ENCODE data around the gene SLC30A3. TPM values are rescaled to one million over a fixed set of nuclear protein-coding genes. Genes with fewer than 3 reads are reported as not detected.

SLC30A3 gene
- total RNA-seq, 4 donors from 2014 or later, result 0.35 TPM; not detected in 3

DNA sequence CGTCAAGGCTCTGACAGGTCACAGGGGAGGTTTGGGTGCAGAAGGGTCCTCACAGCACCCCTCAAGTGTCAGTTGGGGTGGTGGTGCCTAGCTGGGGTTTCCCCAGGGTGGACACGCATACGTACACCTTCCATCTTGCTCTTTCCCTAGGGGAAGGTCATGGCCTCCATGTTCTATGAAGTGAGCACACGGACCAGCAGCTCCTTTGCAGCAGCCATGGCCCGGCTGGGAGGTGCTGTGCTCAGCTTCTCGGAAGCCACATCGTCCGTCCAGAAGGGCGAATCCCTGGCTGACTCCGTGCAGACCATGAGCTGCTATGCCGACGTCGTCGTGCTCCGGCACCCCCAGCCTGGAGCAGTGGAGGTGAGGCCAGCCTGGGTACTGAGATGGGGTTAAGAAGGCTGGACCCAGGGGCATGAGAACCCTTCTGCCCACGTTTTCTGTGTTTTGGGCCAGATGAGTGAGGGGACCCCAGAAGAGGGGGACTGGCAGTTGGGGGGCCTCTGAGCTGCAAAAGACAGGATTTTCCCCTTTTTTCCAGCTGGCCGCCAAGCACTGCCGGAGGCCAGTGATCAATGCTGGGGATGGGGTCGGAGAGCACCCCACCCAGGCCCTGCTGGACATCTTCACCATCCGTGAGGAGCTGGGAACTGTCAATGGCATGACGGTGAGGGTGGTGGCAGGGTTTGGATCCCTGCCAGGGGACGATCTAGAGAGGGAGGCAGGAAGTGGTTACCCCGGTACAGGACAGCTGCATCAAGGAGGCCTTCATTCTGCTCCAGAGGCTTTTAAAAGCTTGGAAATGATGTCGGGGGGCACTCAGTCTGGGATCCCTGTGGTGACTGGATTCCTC is 20.9 kb downstream of the SLC30A3 start:
- no peak for TF ChIP-seq CTCF (IDR thresholded peaks at IDR 0.05)
- no peak for TF ChIP-seq POLR2A (IDR thresholded peaks at IDR 0.05)
- H3K4me1 ChIP-seq, result no peaks in the 10 kb centered on the region
- no peaks in the 10 kb centered on the region for H3K27me3 ChIP-seq
- H3K36me3 ChIP-seq, result peaks cover 0 to 73% (median 0%) of the 10 kb centered on the region in 3 donors
- H3K4me3 ChIP-seq, result no peak overlapping the region
- H3K9me3 ChIP-seq, result no peaks in the 10 kb centered on the region
- H3K27ac ChIP-seq, result no peak overlapping the region
- DNase-seq, result no peak

GRCh38 chr2:27240406-27240805 is 22.4 kb downstream of the SLC30A3 start:
- Histone ChIP-seq H3K36me3 (peaks cover 0 to 88% (median 0%) of the 10 kb centered on the region in 3 donors), H3K4me3 (no peak overlapping the region), H3K27ac (no peak overlapping the region), H3K4me1 (no peaks in the 10 kb centered on the region), H3K9me3 (no peaks in the 10 kb centered on the region), H3K27me3 (no peaks in the 10 kb centered on the region)
- DNase-seq, result no peak
- no peak for TF ChIP-seq POLR2A (IDR thresholded peaks at IDR 0.05)
- no peak for TF ChIP-seq CTCF (IDR thresholded peaks at IDR 0.05)

GRCh38 chr2:27238976-27239375 is 23.9 kb downstream of the SLC30A3 start:
- Histone ChIP-seq H3K36me3 (peaks cover 0 to 98% (median 0%) of the 10 kb centered on the region in 3 donors), H3K27ac (no peak overlapping the region), H3K27me3 (no peaks in the 10 kb centered on the region), H3K9me3 (no peaks in the 10 kb centered on the region), H3K4me1 (no peaks in the 10 kb centered on the region), H3K4me3 (no peak overlapping the region)
- no peak for DNase-seq
- TF ChIP-seq CTCF (IDR thresholded peaks at IDR 0.05) (no peak), POLR2A (IDR thresholded peaks at IDR 0.05) (no peak)

DNA sequence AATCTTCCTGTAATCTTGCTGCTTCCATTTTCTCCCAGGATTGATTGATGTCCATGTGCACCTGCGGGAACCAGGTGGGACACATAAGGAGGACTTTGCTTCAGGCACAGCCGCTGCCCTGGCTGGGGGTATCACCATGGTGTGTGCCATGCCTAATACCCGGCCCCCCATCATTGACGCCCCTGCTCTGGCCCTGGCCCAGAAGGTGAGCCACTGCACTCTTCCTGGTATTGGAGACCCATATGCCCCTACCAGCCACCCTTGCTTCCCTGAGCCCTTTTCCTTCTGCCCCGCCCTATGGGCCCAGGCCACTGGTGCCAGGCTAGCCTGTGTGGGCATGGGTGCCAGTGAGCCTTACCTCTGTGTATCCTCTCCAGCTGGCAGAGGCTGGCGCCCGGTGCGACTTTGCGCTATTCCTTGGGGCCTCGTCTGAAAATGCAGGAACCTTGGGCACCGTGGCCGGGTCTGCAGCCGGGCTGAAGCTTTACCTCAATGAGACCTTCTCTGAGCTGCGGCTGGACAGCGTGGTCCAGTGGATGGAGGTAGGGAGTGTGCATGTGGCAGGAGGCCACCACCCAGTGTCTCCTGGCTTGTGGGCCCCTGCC is 25.4 kb downstream of the SLC30A3 start:
- Histone ChIP-seq H3K27me3 (no peaks in the 10 kb centered on the region), H3K36me3 (peaks cover 0 to 100% (median 0%) of the 10 kb centered on the region in 3 donors), H3K27ac (no peak overlapping the region), H3K4me1 (no peaks in the 10 kb centered on the region), H3K9me3 (no peaks in the 10 kb centered on the region), H3K4me3 (no peak overlapping the region)
- no peak for DNase-seq
- TF ChIP-seq POLR2A (IDR thresholded peaks at IDR 0.05), result no peak
- no peak for TF ChIP-seq CTCF (IDR thresholded peaks at IDR 0.05)

- H3K27ac ChIP-seq, result no peak overlapping the region
- H3K4me3 ChIP-seq, result no peak overlapping the region
- no peak for TF ChIP-seq POLR2A (IDR thresholded peaks at IDR 0.05)
- no peak for TF ChIP-seq CTCF (IDR thresholded peaks at IDR 0.05)
- H3K4me1 ChIP-seq, result no peaks in the 10 kb centered on the region
- H3K36me3 ChIP-seq, result peaks cover 0 to 100% (median 0%) of the 10 kb centered on the region in 3 donors
- H3K27me3 ChIP-seq, result no peaks in the 10 kb centered on the region
- no peak for DNase-seq
- H3K9me3 ChIP-seq, result no peaks in the 10 kb centered on the region
Measured at GRCh38 chr2:27236626-27237025, 26.2 kb downstream of the SLC30A3 start.

Data from Peyer's patch (tissue), 4 donors.